GM12864 (cell line): ENCODE results near the gene ALAS2.
A peak's percentile ranks its signal among the peaks of the same experiment; 100 is the strongest.

Experiments used
- DNase-seq: peaks from one replicate; pipeline ENCODE4 v3.0.0-alpha.2; 2011; ENCODE audit warnings: low read depth
- H3K4me3 ChIP-seq: 2 replicates; pipeline ENCODE4 v1.5.1; 2011; ENCODE audit warnings: mild to moderate bottlenecking, low read depth, low read length, control low read depth
- CTCF ChIP-seq: IDR thresholded peaks from 2 replicates; pipeline ENCODE4 v1.5.1; 2011; ENCODE audit warnings: low read depth, mild to moderate bottlenecking, moderate library complexity, low read length, control low read depth, inconsistent platforms; ENCODE audit errors: missing control alignments

Gene ALAS2

GRCh38 chrX:55026143-55026542 is 4.6 kb downstream of the ALAS2 start:
- H3K4me3 ChIP-seq: no peak overlapping the region
- no peak for TF ChIP-seq CTCF
- DNase-seq: no peak

GRCh38 chrX:55014897-55015299 is 15.9 kb downstream of the ALAS2 start:
- DNase-seq: no peak

GRCh38 chrX:55011294-55011693 is 19.5 kb downstream of the ALAS2 start:
- peak; percentile 22 for TF ChIP-seq CTCF
- DNase-seq: no peak
- no peak overlapping the region for H3K4me3 ChIP-seq

More at GRCh38 chrX:55014897-55015299, 15.9 kb downstream of the ALAS2 start:
- H3K4me3 ChIP-seq: no peak overlapping the region
- no peak for TF ChIP-seq CTCF

GRCh38 chrX:55008571-55009358 is 22.0 kb downstream of the ALAS2 start:
- H3K4me3 ChIP-seq: no peak overlapping the region
- no peak for TF ChIP-seq CTCF
- DNase-seq: no peak

GRCh38 chrX:55007656-55008055 is 23.1 kb downstream of the ALAS2 start:
- DNase-seq: no peak
- H3K4me3 ChIP-seq: no peak overlapping the region
- no peak for TF ChIP-seq CTCF

GRCh38 chrX:55006827-55007621 is 23.8 kb downstream of the ALAS2 start:
- DNase-seq: no peak
- H3K4me3 ChIP-seq: no peak overlapping the region
- no peak for TF ChIP-seq CTCF
